ENCODE measurements around the gene VTI1B. TPM values are rescaled to one million over a fixed set of nuclear protein-coding genes. Genes with fewer than 3 reads are reported as not detected.
A peak's percentile ranks its signal among the peaks of the same experiment; 100 is the strongest.

VTI1B gene
- total RNA-seq, 4 donors from 2014 or later, result 66.1 to 123 (median 103) TPM

DNA sequence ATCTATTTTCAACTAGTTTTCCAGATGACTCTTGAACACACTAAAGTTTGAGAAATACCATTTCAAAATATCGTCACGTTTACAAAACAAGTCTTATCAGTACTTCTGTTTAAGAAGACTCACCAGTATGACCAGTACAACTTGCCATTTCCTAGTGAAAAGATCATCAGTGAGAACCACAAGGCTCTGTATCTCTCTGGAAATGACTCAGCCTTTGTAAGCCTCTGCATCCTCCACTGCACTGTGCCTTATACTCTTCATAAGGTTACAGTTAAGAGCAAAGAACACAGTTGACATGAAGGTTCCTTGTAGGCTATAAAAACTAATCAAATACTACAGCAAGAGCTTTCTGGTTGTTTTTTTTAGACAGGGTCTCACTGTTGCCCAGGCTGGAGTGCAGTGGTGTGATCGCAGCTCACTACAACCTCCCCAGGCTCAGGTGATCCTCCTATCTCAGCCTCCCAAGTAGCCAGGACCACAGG is 5.7 kb upstream of the VTI1B start:
- H3K27ac ChIP-seq, result no peak overlapping the region
- H3K4me3 ChIP-seq, result no peak overlapping the region
- no peaks in the 10 kb centered on the region for H3K9me3 ChIP-seq
- no peak for TF ChIP-seq POLR2A (IDR thresholded peaks at IDR 0.05)
- TF ChIP-seq CTCF (IDR thresholded peaks at IDR 0.05), result no peak
- no peak for TF ChIP-seq EP300 (IDR thresholded peaks at IDR 0.05)
- no peak for DNase-seq (ENCODE audit: low spot score in 2 of 2)
- H3K4me1 ChIP-seq, result peaks cover 0 to 5% (median 2%) of the 10 kb centered on the region in 4 donors
- peaks cover 0 to 44% (median 0%) of the 10 kb centered on the region in 3 donors for H3K36me3 ChIP-seq
- H3K27me3 ChIP-seq, result no peaks in the 10 kb centered on the region
- WGBS, 2 donors, result 90 to 94% methylated on average over 3 of the region's 3 CpGs

- H3K27me3 ChIP-seq, result no peaks in the 10 kb centered on the region
- peaks cover 0 to 32% (median 0%) of the 10 kb centered on the region in 3 donors for H3K36me3 ChIP-seq
- H3K9me3 ChIP-seq, result no peaks in the 10 kb centered on the region
- TF ChIP-seq CTCF (IDR thresholded peaks at IDR 0.05) (no peak), EP300 (IDR thresholded peaks at IDR 0.05) (no peak), POLR2A (IDR thresholded peaks at IDR 0.05) (no peak)
- H3K4me1 ChIP-seq, result peaks cover 0 to 7% (median 3%) of the 10 kb centered on the region in 4 donors
- 63 to 82% methylated on average over 2 of the region's 2 CpGs for WGBS, 2 donors
- no peak overlapping the region for H3K27ac ChIP-seq
- H3K4me3 ChIP-seq, result no peak overlapping the region
- DNase-seq (ENCODE audit: low spot score in 2 of 2), result no peak
These were observed 4.6 kb upstream of the VTI1B start for GRCh38 chr14:67679006-67679405.

DNA sequence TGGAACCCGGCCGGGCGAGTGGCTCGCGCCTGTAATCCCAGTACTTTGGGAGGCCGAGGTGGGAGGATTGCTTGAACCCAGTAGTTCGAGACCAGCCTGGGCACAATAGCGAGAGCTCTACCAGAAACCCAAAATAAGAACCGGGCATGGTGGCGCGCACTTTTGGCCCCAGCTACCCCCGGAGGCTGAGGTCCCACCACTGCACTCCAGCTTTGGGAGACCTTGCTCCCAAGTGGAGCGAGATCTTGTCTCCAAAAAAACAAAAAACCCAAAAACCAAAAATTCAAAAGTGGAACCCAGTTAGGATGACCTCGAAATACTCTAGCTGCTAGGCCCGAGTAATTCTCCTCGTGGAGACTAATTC is 769 bp upstream of the VTI1B start:
- Histone ChIP-seq H3K27ac (peak overlapping the region; percentile 97 to 100 (median 98)), H3K4me1 (peaks cover 0 to 38% (median 23%) of the 10 kb centered on the region in 4 donors), H3K36me3 (peaks cover 0 to 17% (median 0%) of the 10 kb centered on the region in 3 donors), H3K9me3 (no peaks in the 10 kb centered on the region), H3K4me3 (peak overlapping the region; percentile 76 to 97 (median 90)), H3K27me3 (no peaks in the 10 kb centered on the region)
- TF ChIP-seq POLR2A (IDR thresholded peaks at IDR 0.05) (no peak), EP300 (IDR thresholded peaks at IDR 0.05) (no peak), CTCF (IDR thresholded peaks at IDR 0.05) (no peak)
- WGBS, 2 donors, result 31 to 41% methylated on average over 16 of the region's 16 CpGs
- DNase-seq (ENCODE audit: low spot score in 2 of 2), result peak in 1 of 2 donors; percentile 9

GRCh38 chr14:67674139-67674479 is 323 bp downstream of the VTI1B start:
- Histone ChIP-seq H3K27ac (peak overlapping the region; percentile 97 to 100 (median 98)), H3K27me3 (no peaks in the 10 kb centered on the region), H3K36me3 (peaks cover 0 to 17% (median 0%) of the 10 kb centered on the region in 3 donors), H3K4me1 (peaks cover 0 to 38% (median 23%) of the 10 kb centered on the region in 4 donors), H3K4me3 (peak overlapping the region; percentile 76 to 97 (median 90)), H3K9me3 (no peaks in the 10 kb centered on the region)
- TF ChIP-seq POLR2A (IDR thresholded peaks at IDR 0.05) (no peak), CTCF (IDR thresholded peaks at IDR 0.05) (peak in 1 of 5 experiments; percentile 25), EP300 (IDR thresholded peaks at IDR 0.05) (no peak)
- WGBS, 2 donors, result 0% methylated on average over 10 to 25 of the region's 25 CpGs
- DNase-seq (ENCODE audit: low spot score in 2 of 2), result peak; percentile 23 to 40

DNA sequence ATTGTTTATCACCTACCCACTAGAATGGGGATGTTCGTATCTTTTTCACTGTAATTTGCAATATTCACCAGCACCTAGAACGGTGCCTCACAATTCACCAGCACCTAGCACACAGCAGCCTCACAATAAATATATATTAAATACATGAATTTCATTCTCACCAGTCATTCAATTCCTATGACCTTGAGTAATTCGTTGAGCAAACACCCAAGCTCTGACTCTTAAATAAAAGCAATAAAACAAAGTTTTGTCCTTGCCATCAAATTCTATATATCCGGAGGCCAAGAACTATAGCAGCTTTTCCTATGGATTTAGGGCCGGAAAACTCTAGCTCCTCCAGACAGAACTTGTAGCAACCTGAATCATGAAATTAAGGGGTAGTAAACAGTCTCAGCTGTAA is 981 bp downstream of the VTI1B start:
- Histone ChIP-seq H3K27me3 (no peaks in the 10 kb centered on the region), H3K4me3 (peak overlapping the region; percentile 76 to 97 (median 90)), H3K36me3 (peaks cover 0 to 11% (median 0%) of the 10 kb centered on the region in 3 donors), H3K9me3 (no peaks in the 10 kb centered on the region), H3K27ac (peak overlapping the region in 1 of 4 donors; percentile 100), H3K4me1 (peaks cover 0 to 43% (median 23%) of the 10 kb centered on the region in 4 donors)
- no peak for DNase-seq (ENCODE audit: low spot score in 2 of 2)
- WGBS, 2 donors, result 34 to 40% methylated on average over 5 of the region's 5 CpGs
- TF ChIP-seq CTCF (IDR thresholded peaks at IDR 0.05) (no peak), EP300 (IDR thresholded peaks at IDR 0.05) (no peak), POLR2A (IDR thresholded peaks at IDR 0.05) (no peak)

All from tibial nerve (tissue), 4 donors.